Nephron progenitor cell (in vitro differentiated cells): ENCODE results near the gene THAP10.

Experiments used
- DNase-seq: peaks from one replicate; pipeline ENCODE4 v3.0.0; 2021
- H3K27ac Mint-ChIP-seq: 2 replicates; pipeline ENCODE4 v1.8.0; 2021; ENCODE audit warnings: mild to moderate bottlenecking, moderate library complexity, mixed read lengths
- H3K27me3 Mint-ChIP-seq: 2 replicates; pipeline ENCODE4 v1.8.0; 2021; ENCODE audit warnings: mild to moderate bottlenecking, low read depth, mixed read lengths; ENCODE audit not compliant: poor library complexity
- H3K36me3 Mint-ChIP-seq: 2 replicates; pipeline ENCODE4 v1.8.0; 2021; ENCODE audit warnings: low read depth, mixed read lengths
- H3K4me1 Mint-ChIP-seq: 2 replicates; pipeline ENCODE4 v1.8.0; 2021; ENCODE audit warnings: mixed read lengths
- H3K4me3 Mint-ChIP-seq: 2 replicates; pipeline ENCODE4 v1.8.0; 2021; ENCODE audit warnings: mild to moderate bottlenecking, moderate library complexity, mixed read lengths
- H3K9me3 Mint-ChIP-seq: 2 replicates; pipeline ENCODE4 v1.8.0; 2021; ENCODE audit warnings: mild to moderate bottlenecking, moderate library complexity, mixed read lengths
- CTCF ChIP-seq: fragments of 200-600 bp; sonication (generic); IDR thresholded peaks from 2 replicates; pipeline ENCODE4 v1.5.0; 2021; ENCODE audit warnings: antibody characterized with exemption

THAP10 gene

GRCh38 chr15:70916531-70916930 is 24.3 kb upstream of the THAP10 start:
- Mint-ChIP-seq H3K27me3 (no peaks in the 10 kb centered on the region), H3K36me3 (peaks cover 8% of the 10 kb centered on the region), H3K9me3 (no peaks in the 10 kb centered on the region), H3K27ac (no peak overlapping the region), H3K4me1 (no peaks in the 10 kb centered on the region), H3K4me3 (no peak overlapping the region)
- TF ChIP-seq CTCF: no peak
- DNase-seq: no peak

GRCh38 chr15:70912187-70912586 is 20.0 kb upstream of the THAP10 start:
- no peaks in the 10 kb centered on the region for H3K4me1 Mint-ChIP-seq
- no peak for DNase-seq
- no peak overlapping the region for H3K4me3 Mint-ChIP-seq
- peaks cover 35% of the 10 kb centered on the region for H3K36me3 Mint-ChIP-seq
- no peaks in the 10 kb centered on the region for H3K27me3 Mint-ChIP-seq
- no peak overlapping the region for H3K27ac Mint-ChIP-seq
- peaks cover 19% of the 10 kb centered on the region for H3K9me3 Mint-ChIP-seq
- no peak for TF ChIP-seq CTCF

GRCh38 chr15:70910958-70911357 is 18.7 kb upstream of the THAP10 start:
- Mint-ChIP-seq H3K4me3 (no peak overlapping the region), H3K27ac (no peak overlapping the region), H3K27me3 (no peaks in the 10 kb centered on the region), H3K4me1 (no peaks in the 10 kb centered on the region), H3K9me3 (peaks cover 24% of the 10 kb centered on the region), H3K36me3 (peaks cover 48% of the 10 kb centered on the region)
- TF ChIP-seq CTCF: no peak
- no peak for DNase-seq

GRCh38 chr15:70907784-70908471 is 15.7 kb upstream of the THAP10 start:
- Mint-ChIP-seq H3K27me3 (no peaks in the 10 kb centered on the region), H3K4me1 (no peaks in the 10 kb centered on the region), H3K36me3 (peaks cover 69% of the 10 kb centered on the region), H3K9me3 (peaks cover 24% of the 10 kb centered on the region), H3K4me3 (no peak overlapping the region), H3K27ac (no peak overlapping the region)
- TF ChIP-seq CTCF: peak; percentile 5
- DNase-seq: no peak

- no peak overlapping the region for H3K27ac Mint-ChIP-seq
- DNase-seq: no peak
These were observed 14.6 kb upstream of the THAP10 start for GRCh38 chr15:70906842-70907241.

More at GRCh38 chr15:70906842-70907241, 14.6 kb upstream of the THAP10 start:
- Mint-ChIP-seq H3K4me3 (no peak overlapping the region), H3K4me1 (no peaks in the 10 kb centered on the region), H3K9me3 (peaks cover 24% of the 10 kb centered on the region), H3K36me3 (peaks cover 68% of the 10 kb centered on the region), H3K27me3 (no peaks in the 10 kb centered on the region)
- no peak for TF ChIP-seq CTCF
